H1 (cell line): Measurements from ENCODE around the gene MUC5AC. TPM values are rescaled to one million over a fixed set of nuclear protein-coding genes. Genes with fewer than 3 reads are reported as not detected.

Experiments used
- CTCF ChIA-PET: fragments of 300-600 bp; sonication (Branson Sonifier 250); formaldehyde crosslinking; loops from one replicate; lab custom pipeline; 2021; ENCODE audit not compliant: partially characterized antibody; lab: Charles Lee
- POLR2A ChIA-PET: fragments of 300-600 bp; sonication (Branson Sonifier 250); formaldehyde crosslinking; loops from one replicate; lab custom pipeline; 2021; ENCODE audit warnings: inconsistent platforms; ENCODE audit not compliant: partially characterized antibody; lab: Charles Lee
- DNase-seq, 2 experiments: peaks; one replicate each; pipeline versions ENCODE4 v3.0.0 to v3.0.0-alpha.2; 2010 to 2022; ENCODE audit warnings: low spot score in 2 of 2, low read depth in 1 of 2, mixed read lengths in 1 of 2
- FAIRE-seq: peaks from 2 replicates; lab custom pipeline; 2011; peaks lifted over from hg19 to GRCh38; lab: Jason Lieb, UNC
- H2AFZ ChIP-seq: 2 replicates; pipeline ENCODE4 v1.8.1; 2012; ENCODE audit warnings: low read length, inconsistent platforms
- H2AK5ac ChIP-seq: 2 replicates; pipeline ENCODE4 v1.6.1; 2013; ENCODE audit warnings: low read depth, low read length
- H2BK120ac ChIP-seq: replicated peaks from 2 replicates; pipeline ENCODE3; 2013; ENCODE audit warnings: low read depth, low read length, inconsistent platforms
- H2BK12ac ChIP-seq: 2 replicates; pipeline ENCODE4 v1.6.1; 2013; ENCODE audit warnings: low read depth, low read length
- H2BK15ac ChIP-seq: 2 replicates; pipeline ENCODE4 v1.6.1; 2013; ENCODE audit warnings: low read length
- H2BK20ac ChIP-seq: 2 replicates; pipeline ENCODE4 v1.6.1; 2013; ENCODE audit warnings: low read length
- H2BK5ac ChIP-seq: 2 replicates; pipeline ENCODE4 v1.6.1; 2013; ENCODE audit warnings: low read depth, low read length
- H3K14ac ChIP-seq: 2 replicates; pipeline ENCODE4 v1.6.1; 2013; ENCODE audit warnings: inconsistent platforms; ENCODE audit not compliant: insufficient read length
- H3K18ac ChIP-seq: 2 replicates; pipeline ENCODE4 v1.6.1; 2013; ENCODE audit warnings: low read length; ENCODE audit errors: extremely low read depth
- H3K23ac ChIP-seq: 2 replicates; pipeline ENCODE4 v1.6.1; 2013; ENCODE audit warnings: inconsistent platforms; ENCODE audit not compliant: insufficient read length
- H3K23me2 ChIP-seq: 2 replicates; pipeline ENCODE4 v1.6.1; 2013; ENCODE audit warnings: low read depth, low read length
- H3K27ac ChIP-seq: 2 replicates; pipeline ENCODE4 v1.6.1; 2011; ENCODE audit warnings: low read depth, low read length, inconsistent platforms
- H3K27me3 ChIP-seq, 4 experiments: replicated peaks in 1 of 4; 1 replicate in 1 of 4; 2 replicates in 3 of 4; pipeline versions ENCODE4 v1.6.1 to v1.8.1; 2011 to 2013; ENCODE audit warnings: low read length in 3 of 4, mild to moderate bottlenecking in 3 of 4, inconsistent platforms in 2 of 4, mixed read lengths in 2 of 4, moderate library complexity in 1 of 4; ENCODE audit not compliant: control insufficient read depth in 3 of 4, insufficient read depth in 3 of 4; ENCODE audit errors: extremely low read depth in 1 of 4
- H3K36me3 ChIP-seq, 4 experiments: 2 replicates each; pipeline versions ENCODE4 v1.6.1 to v1.8.1; 2011 to 2013; ENCODE audit warnings: mild to moderate bottlenecking in 4 of 4, low read length in 3 of 4, moderate library complexity in 2 of 4, control low read depth in 1 of 4, inconsistent platforms in 1 of 4; ENCODE audit not compliant: insufficient read depth in 4 of 4, control insufficient read depth in 2 of 4
- H3K4ac ChIP-seq: replicated peaks from 2 replicates; pipeline ENCODE3; 2013; ENCODE audit warnings: low read length, low read depth, mixed read lengths, inconsistent platforms; ENCODE audit not compliant: insufficient read length
- H3K4me1 ChIP-seq, 4 experiments: replicated peaks in 1 of 4; 1 replicate in 1 of 4; 2 replicates in 3 of 4; pipeline versions ENCODE4 v1.6.1 to v1.8.1; 2011 to 2013; ENCODE audit warnings: low read length in 3 of 4, inconsistent platforms in 2 of 4, mixed read lengths in 1 of 4; ENCODE audit not compliant: insufficient read depth in 4 of 4, control insufficient read depth in 3 of 4
- H3K4me2 ChIP-seq, 2 experiments: 2 replicates each; pipeline versions ENCODE4 v1.6.1 to v1.8.1; 2011 to 2013; ENCODE audit warnings: low read depth in 2 of 2, low read length in 2 of 2, control low read depth in 1 of 2, inconsistent platforms in 1 of 2, mild to moderate bottlenecking in 1 of 2; ENCODE audit not compliant: insufficient read depth in 1 of 2
- H3K4me3 ChIP-seq, 4 experiments: fragments of 200-600, 300-600 bp in 1 of 4; sonication (generic), shearing (Covaris generic), sonication (Bioruptor Twin) in 1 of 4; 2 replicates each; pipeline versions ENCODE4 v1.5.1 to v1.8.1; 2011 to 2016; ENCODE audit warnings: low read length in 4 of 4, low read depth in 3 of 4, control low read depth in 2 of 4, inconsistent platforms in 2 of 4, mild to moderate bottlenecking in 2 of 4, mixed read lengths in 1 of 4, moderate library complexity in 1 of 4; ENCODE audit not compliant: insufficient read depth in 2 of 4; ENCODE audit errors: extremely low read depth in 1 of 4
- H3K56ac ChIP-seq: replicated peaks from 2 replicates; pipeline ENCODE3; 2013; ENCODE audit warnings: low read depth, mild to moderate bottlenecking, mixed read lengths, low read length, inconsistent platforms; ENCODE audit not compliant: insufficient read length
- H3K79me1 ChIP-seq: 2 replicates; pipeline ENCODE4 v1.6.1; 2013; ENCODE audit warnings: low read depth, low read length, control low read depth
- H3K79me2 ChIP-seq, 2 experiments: 2 replicates each; pipeline versions ENCODE4 v1.6.1 to v1.8.1; 2012 to 2013; ENCODE audit warnings: low read length in 2 of 2, mild to moderate bottlenecking in 2 of 2, inconsistent platforms in 1 of 2; ENCODE audit not compliant: insufficient read depth in 2 of 2, control insufficient read depth in 1 of 2
- H3K9ac ChIP-seq, 4 experiments: replicated peaks in 1 of 4; 1 replicate in 1 of 4; 2 replicates in 3 of 4; pipeline versions ENCODE4 v1.6.1 to v1.8.1; 2011 to 2013; ENCODE audit warnings: low read depth in 3 of 4, low read length in 3 of 4, control low read depth in 2 of 4, mild to moderate bottlenecking in 2 of 4, moderate library complexity in 2 of 4, inconsistent platforms in 1 of 4; ENCODE audit errors: extremely low read depth in 1 of 4
- H3K9me3 ChIP-seq, 2 experiments: 2 replicates each; pipeline versions ENCODE4 v1.6.1 to v1.8.1; 2012 to 2013; ENCODE audit warnings: mild to moderate bottlenecking in 2 of 2, moderate library complexity in 2 of 2, control low read depth in 1 of 2, inconsistent platforms in 1 of 2, low read depth in 1 of 2, low read length in 1 of 2, mixed read lengths in 1 of 2; ENCODE audit not compliant: insufficient read depth in 2 of 2
- H4K20me1 ChIP-seq, 2 experiments: replicated peaks in 1 of 2; 2 replicates each; pipeline versions ENCODE3 to v1.8.1; 2011 to 2013; ENCODE audit warnings: inconsistent platforms in 2 of 2, low read length in 2 of 2, mild to moderate bottlenecking in 1 of 2; ENCODE audit not compliant: insufficient read depth in 2 of 2, control insufficient read depth in 1 of 2
- H4K5ac ChIP-seq: 2 replicates; pipeline ENCODE4 v1.6.1; 2013; ENCODE audit warnings: low read length, low read depth, mixed read lengths, inconsistent platforms; ENCODE audit not compliant: insufficient read length
- H4K8ac ChIP-seq: 2 replicates; pipeline ENCODE4 v1.8.0; 2013; ENCODE audit warnings: mild to moderate bottlenecking, moderate library complexity, low read length, inconsistent platforms; ENCODE audit not compliant: insufficient read depth; ENCODE audit errors: extremely low read depth
- H4K91ac ChIP-seq: replicated peaks from 2 replicates; pipeline ENCODE3; 2013; ENCODE audit warnings: low read length, mixed read lengths, inconsistent platforms; ENCODE audit not compliant: insufficient read length
- ATF2 ChIP-seq: IDR thresholded peaks from 2 replicates; pipeline ENCODE4 v1.6.1; 2012; ENCODE audit warnings: low read length, inconsistent platforms
- CHD2 ChIP-seq: IDR thresholded peaks from 2 replicates; pipeline ENCODE4 v1.6.1; 2012; ENCODE audit warnings: low read length, improper control_type of control experiment
- E2F6 ChIP-seq: IDR thresholded peaks from 2 replicates; pipeline ENCODE4 v1.6.1; 2012; ENCODE audit warnings: inconsistent platforms
- RNF2 ChIP-seq: fragments of 200-900, 300-1000 bp; sonication (generic); IDR thresholded peaks from 2 replicates; pipeline ENCODE4 v1.7.1; 2016; ENCODE audit warnings: borderline replicate concordance, low read depth, mild to moderate bottlenecking, antibody characterized with exemption, low read length; ENCODE audit not compliant: poor library complexity, severe bottlenecking; ENCODE audit errors: missing control alignments
- SUZ12 ChIP-seq: fragments of 200-600 bp; sonication (generic); IDR thresholded peaks from 2 replicates; pipeline ENCODE4 v1.6.1; 2012; ENCODE audit warnings: mild to moderate bottlenecking, inconsistent platforms, low read length, moderate library complexity, mixed read lengths
- TAF1 ChIP-seq: IDR thresholded peaks from 2 replicates; pipeline ENCODE4 v1.6.1; 2011; ENCODE audit warnings: mild to moderate bottlenecking, low read depth, low read length
- TBP ChIP-seq: IDR thresholded peaks from 2 replicates; pipeline ENCODE4 v1.6.1; 2011; ENCODE audit warnings: low read depth, low read length, improper control_type of control experiment
- TCF12 ChIP-seq: IDR thresholded peaks from 2 replicates; pipeline ENCODE4 v1.6.1; 2011; ENCODE audit warnings: low read depth, mild to moderate bottlenecking, low read length
- WGBS, 2 experiments: shearing (Covaris generic) in 1 of 2; methylation state at CpG; one replicate each; pipeline versions ENCODE4 v1.1.6 to v1.1.7; 2013 to 2015; ENCODE audit warnings: low lambda C conversion rate in 2 of 2, mixed read lengths in 2 of 2, inconsistent platforms in 1 of 2, low coverage in 1 of 2, missing lambda C conversion rate in 1 of 2; ENCODE audit not compliant: insufficient replicate concordance in 2 of 2, insufficient coverage in 1 of 2, insufficient read length in 1 of 2; ENCODE audit errors: extremely low coverage in 1 of 2, missing lambda C conversion rate in 1 of 2; 5-methylcytosine and 5-hydroxymethylcytosine counted together
- polyA plus RNA-seq, 7 experiments: library from polyadenylated mRNA; depleted of rRNA in 3 of 7; stranded (reverse) in 5 of 7; unstranded in 2 of 7; fragments of >200 nt in 5 of 7; fragments of 200-250 nt in 2 of 7; gene quantifications; 1 replicate in 5 of 7; 2 replicates in 1 of 7; 4 replicates in 1 of 7; pipeline versions ENCODE4 v1.2.1 to v1.2.3, GENCODE V29; 2011 to 2013; ENCODE audit warnings: missing spikeins in 2 of 7, mixed read lengths in 2 of 7
- total RNA-seq: library from RNA; stranded (reverse); fragmentation: NEBNext Ultra II Directional; extraction: Animal tissue kit (Norgen Biotek cat#: 25700); gene quantifications from 2 replicates; pipeline ENCODE4 v1.2.1, GENCODE V29; 2021

Gene MUC5AC
- total and polyA plus RNA-seq, 2 of the 8 experiments (the other 6 are each of a cell fraction or from before 2014, with no cell fraction given), result not detected

- no peaks in the 10 kb centered on the region for H3K79me2 ChIP-seq
- no peak overlapping the region for H2BK12ac ChIP-seq
- H4K5ac ChIP-seq, result no peak overlapping the region
- no peaks in the 10 kb centered on the region for H3K4me1 ChIP-seq
- H3K9me3 ChIP-seq, result peaks cover 12 to 21% of the 10 kb centered on the region in 2 experiments; a peak in 3 of 4 replicates
- H3K23ac ChIP-seq, result no peak overlapping the region
- H2BK120ac ChIP-seq, result no peak overlapping the region
- CTCF ChIA-PET, result interaction anchor here (1.0 kb wide), 1 partner anchor 12 kb away, joined by 4 read pairs; no protein-coding TSS in a partner anchor
- 88% methylated on average over 18 of the region's 18 CpGs; no CpG with 5 or more reads in 1 of the 2 experiments for WGBS, 2 experiments
- DNase-seq, result no peak
- H2AK5ac ChIP-seq, result no peak overlapping the region
- no peak overlapping the region for H3K4me3 ChIP-seq
- TF ChIP-seq SUZ12, result no peak
- TF ChIP-seq ATF2, result no peak
- TF ChIP-seq CHD2, result no peak
- no peak for TF ChIP-seq TAF1
- no peak for TF ChIP-seq E2F6
- TF ChIP-seq TBP, result no peak
- no peak for TF ChIP-seq TCF12
- TF ChIP-seq RNF2, result no peak
- H4K8ac ChIP-seq, result no peak overlapping the region
- no peak for FAIRE-seq
- H3K36me3 ChIP-seq, result no peaks in the 10 kb centered on the region
- no peak overlapping the region for H3K56ac ChIP-seq
- no peak overlapping the region for H3K27ac ChIP-seq
- no peak overlapping the region for H2BK5ac ChIP-seq
- no peak overlapping the region for H3K4ac ChIP-seq
- POLR2A ChIA-PET, result interaction anchor here (0.6 kb wide), 1 partner anchor 400 kb away, joined by 3 read pairs; no protein-coding TSS in a partner anchor
- no peak overlapping the region for H3K9ac ChIP-seq
- no peak overlapping the region for H2BK15ac ChIP-seq
- H4K91ac ChIP-seq, result no peak overlapping the region
- no peak overlapping the region for H2BK20ac ChIP-seq
- H3K27me3 ChIP-seq, result no peaks in the 10 kb centered on the region
- no peaks in the 10 kb centered on the region for H3K23me2 ChIP-seq
- H2AFZ ChIP-seq, result no peak overlapping the region
- H4K20me1 ChIP-seq, result no peaks in the 10 kb centered on the region
- no peak overlapping the region for H3K14ac ChIP-seq
- H3K79me1 ChIP-seq, result no peaks in the 10 kb centered on the region
- no peak overlapping the region for H3K18ac ChIP-seq
- no peak overlapping the region for H3K4me2 ChIP-seq
Measured at GRCh38 chr11:1140642-1141490, 16.9 kb upstream of the MUC5AC start.
